ENCODE results near the gene CXorf66.
"Not testable (repeated sequence)": the region's sequence is repeated elsewhere in the genome, so short reads cannot be mapped to it uniquely, and the experiment has no call there.

CXorf66 gene

GRCh38 chrX:139965421-139965820, at the start of gene CXorf66:
Gene CXorf66 (minus strand): TSS chrX:139965521. CDS start chrX:139965496, 25 bp downstream.
- DNase-seq, result no peak

GRCh38 chrX:139982856-139983255, 17.5 kb upstream of the CXorf66 start:
- DNase-seq, result no peak

GRCh38 chrX:139974471-139974870, 9.2 kb upstream of the CXorf66 start:
- no peak for DNase-seq

GRCh38 chrX:139972629-139973624, 7.6 kb upstream of the CXorf66 start:
- DNase-seq, result no peak

GRCh38 chrX:139972113-139972512, 6.8 kb upstream of the CXorf66 start:
- DNase-seq, result no peak

- no peak for DNase-seq
These were observed 6.1 kb upstream of the CXorf66 start for GRCh38 chrX:139971394-139971749.

GRCh38 chrX:139969286-139969685, 4.0 kb upstream of the CXorf66 start:
- no peak for DNase-seq

- DNase-seq, result no peak
These were observed 2.4 kb upstream of the CXorf66 start for GRCh38 chrX:139967750-139968149.

- peak in 1 of 3 donors; percentile 1 for DNase-seq
These were observed 2.0 kb upstream of the CXorf66 start for GRCh38 chrX:139967300-139967699.

- DNase-seq, result not testable (repeated sequence)
These were observed 838 bp upstream of the CXorf66 start for GRCh38 chrX:139966159-139966558.

GRCh38 chrX:139961091-139961490, 4.2 kb downstream of the CXorf66 start:
- DNase-seq, result not testable (repeated sequence)

GRCh38 chrX:139949703-139950102, 15.6 kb downstream of the CXorf66 start:
- DNase-seq, result no peak

- DNase-seq, result no peak
These were observed 20.2 kb downstream of the CXorf66 start for GRCh38 chrX:139945075-139945474.

GRCh38 chrX:139936259-139936658, 29.1 kb downstream of the CXorf66 start:
- DNase-seq, result no peak

- no peak for DNase-seq
These were observed 31.4 kb downstream of the CXorf66 start for GRCh38 chrX:139933904-139934303.

- DNase-seq, result peak; percentile 85 to 92 (median 87)
These were observed 32.2 kb downstream of the CXorf66 start, which contains the start of gene ATP11C for GRCh38 chrX:139932901-139933796. Gene ATP11C (minus strand): TSS chrX:139933053. CDS start chrX:139932042, 1,011 bp downstream.

GRCh38 chrX:139932073-139932900, 33.0 kb downstream of the CXorf66 start:
- DNase-seq, result peak; percentile 53 to 75 (median 55)

GRCh38 chrX:139931646-139932072, 33.7 kb downstream of the CXorf66 start:
- DNase-seq, result no peak

- peak; percentile 14 to 24 (median 24) for DNase-seq
These were observed 34.2 kb downstream of the CXorf66 start for GRCh38 chrX:139930916-139931645.

GRCh38 chrX:139930401-139930800, 34.9 kb downstream of the CXorf66 start:
- no peak for DNase-seq

GRCh38 chrX:139929876-139930275, 35.4 kb downstream of the CXorf66 start:
- no peak for DNase-seq

GRCh38 chrX:139924696-139925095, 40.6 kb downstream of the CXorf66 start:
- DNase-seq, result no peak

Data from suppressor macrophage treated with lipopolysaccharide for 1 hour (primary cell).